ENCODE results near the gene RAMACL.

RAMACL gene

GRCh38 chr6:166578536-166579236, 7.8 kb downstream of the RAMACL start:
- in situ Hi-C loops (cut with MboI; ENCODE audit: low pct_unique_long_range_greater_than_20kb, low sequenced_read_pairs, unreplicated experiment), result no loop called here
- DNase-seq (ENCODE audit: low spot score), result no peak
- TF ChIP-seq CTCF (IDR thresholded peaks at IDR 0.05; ENCODE audit: extremely low read depth, insufficient read depth, missing control alignments), result no peak

- TF ChIP-seq CTCF (IDR thresholded peaks at IDR 0.05; ENCODE audit: extremely low read depth, insufficient read depth, missing control alignments), result no peak
- no peak for DNase-seq (ENCODE audit: low spot score)
- in situ Hi-C loops (cut with MboI; ENCODE audit: low pct_unique_long_range_greater_than_20kb, low sequenced_read_pairs, unreplicated experiment), result no loop called here
Observed at GRCh38 chr6:166575205-166575604, 11.3 kb downstream of the RAMACL start.

- DNase-seq (ENCODE audit: low spot score), result no peak
- no peak for TF ChIP-seq CTCF (IDR thresholded peaks at IDR 0.05; ENCODE audit: extremely low read depth, insufficient read depth, missing control alignments)
- in situ Hi-C loops (cut with MboI; ENCODE audit: low pct_unique_long_range_greater_than_20kb, low sequenced_read_pairs, unreplicated experiment), result no loop called here
Observed at GRCh38 chr6:166573511-166574216, 12.8 kb downstream of the RAMACL start.

- DNase-seq (ENCODE audit: low spot score), result no peak
- no peak for TF ChIP-seq CTCF (IDR thresholded peaks at IDR 0.05; ENCODE audit: extremely low read depth, insufficient read depth, missing control alignments)
- in situ Hi-C loops (cut with MboI; ENCODE audit: low pct_unique_long_range_greater_than_20kb, low sequenced_read_pairs, unreplicated experiment), result no loop called here
Observed at GRCh38 chr6:166572370-166573261, 13.9 kb downstream of the RAMACL start.

GRCh38 chr6:166570929-166571713, 15.4 kb downstream of the RAMACL start:
- no peak for DNase-seq (ENCODE audit: low spot score)
- in situ Hi-C loops (cut with MboI; ENCODE audit: low pct_unique_long_range_greater_than_20kb, low sequenced_read_pairs, unreplicated experiment), result no loop called here
- TF ChIP-seq CTCF (IDR thresholded peaks at IDR 0.05; ENCODE audit: extremely low read depth, insufficient read depth, missing control alignments), result no peak

- TF ChIP-seq CTCF (IDR thresholded peaks at IDR 0.05; ENCODE audit: extremely low read depth, insufficient read depth, missing control alignments), result no peak
- in situ Hi-C loops (cut with MboI; ENCODE audit: low pct_unique_long_range_greater_than_20kb, low sequenced_read_pairs, unreplicated experiment), result no loop called here
- DNase-seq (ENCODE audit: low spot score), result no peak
Observed at GRCh38 chr6:166569206-166569605, 17.3 kb downstream of the RAMACL start.
